Mucosa of descending colon (tissue), 3 donors: ENCODE measurements around the gene TBL1X. TPM values are rescaled to one million over a fixed set of nuclear protein-coding genes. Genes with fewer than 3 reads are reported as not detected.
A peak's percentile ranks its signal among the peaks of the same experiment; 100 is the strongest.

Experiments
- ATAC-seq: fragments of 200-7000 bp; cut with Tn5 transposase; one replicate; pipeline ENCODE4 v1.9.1; 2020; ENCODE audit warnings: mild to moderate bottlenecking, moderate library complexity
- DNase-seq, 3 donors: peaks; one replicate each; pipeline ENCODE4 v3.0.0-alpha.2; 2020
- H3K36me3 ChIP-seq: fragments of 200-600 bp; one replicate; pipeline ENCODE4 v1.8.0; 2021; ENCODE audit warnings: low read depth, mild to moderate bottlenecking
- H3K4me1 ChIP-seq: fragments of 200-600 bp; one replicate; pipeline ENCODE4 v1.8.0; 2021; ENCODE audit warnings: low read depth, mild to moderate bottlenecking
- H3K4me3 ChIP-seq: fragments of 200-600 bp; one replicate; pipeline ENCODE4 v1.8.0; 2021; ENCODE audit warnings: mild to moderate bottlenecking
- H3K9me3 ChIP-seq: fragments of 200-600 bp; one replicate; pipeline ENCODE4 v1.8.0; 2021; ENCODE audit warnings: mild to moderate bottlenecking
- CTCF ChIP-seq: fragments of 200-600 bp; IDR thresholded peaks from one replicate; pipeline ENCODE4 v1.8.0; 2022; ENCODE audit warnings: antibody characterized with exemption, mild to moderate bottlenecking
- intact Hi-C, 2 donors: fragments of 100-400 bp; cut with DNase I in 1 of 2; cut with micrococcal nuclease in 1 of 2; formaldehyde crosslinking; loops; one replicate each; pipeline versions ENCODE4 v1.11.0 to v1.11.1; 2022; cut with DNase I, micrococcal nuclease
- total RNA-seq, 3 donors: library from RNA; stranded (reverse); fragmentation: NEBNext Ultra II Directional in 2 of 3; extraction: Animal tissue kit (Norgen Biotek cat#: 25700) in 2 of 3; gene quantifications; one replicate each; pipeline versions ENCODE4 v1.2.1 to v1.2.4, GENCODE V29; 2021 to 2023
- donor health status: DM: no; HTN: no; CAD: no; lungs with moderate emphysema.
- donor health status: DM: no; HTN: no; CAD: no.
- donor health status: DM: no; HTN: yes; CAD: no.

The TBL1X gene
- total RNA-seq, 3 donors from 2014 or later: 12.1 to 26.6 (median 16.3) TPM

- Histone ChIP-seq H3K4me3 (no peak overlapping the region), H3K4me1 (peaks cover 3% of the 10 kb centered on the region), H3K36me3 (no peaks in the 10 kb centered on the region), H3K9me3 (no peaks in the 10 kb centered on the region)
- DNase-seq: no peak
- no peak for ATAC-seq
- intact Hi-C loops: no loop called here
- no peak for TF ChIP-seq CTCF
Observed at GRCh38 chrX:9704876-9705465, 240.1 kb downstream of the TBL1X start.

DNA sequence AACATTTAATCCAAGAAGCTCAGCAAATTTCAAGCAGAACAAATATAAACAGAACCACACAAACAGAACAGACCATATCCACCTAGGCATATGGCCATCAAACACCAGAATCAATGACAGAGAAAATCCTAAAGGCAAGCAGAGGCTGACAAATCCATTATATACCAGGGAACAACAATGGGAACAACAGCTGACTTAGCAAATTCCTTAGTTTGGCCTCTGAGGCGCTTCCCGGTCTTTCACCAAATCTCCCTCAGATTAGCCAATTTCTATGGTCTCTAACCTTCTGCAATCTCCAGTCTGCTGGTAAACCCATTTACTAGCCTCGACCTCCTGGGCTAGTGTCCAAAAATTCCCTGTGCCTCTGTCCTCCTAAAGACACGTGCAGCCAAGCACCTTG is 241.6 kb downstream of the TBL1X start:
- Histone ChIP-seq H3K36me3 (no peaks in the 10 kb centered on the region), H3K9me3 (no peaks in the 10 kb centered on the region), H3K4me1 (peaks cover 3% of the 10 kb centered on the region), H3K4me3 (no peak overlapping the region)
- no peak for TF ChIP-seq CTCF
- no peak for ATAC-seq
- intact Hi-C loops: no loop called here
- no peak for DNase-seq

DNA sequence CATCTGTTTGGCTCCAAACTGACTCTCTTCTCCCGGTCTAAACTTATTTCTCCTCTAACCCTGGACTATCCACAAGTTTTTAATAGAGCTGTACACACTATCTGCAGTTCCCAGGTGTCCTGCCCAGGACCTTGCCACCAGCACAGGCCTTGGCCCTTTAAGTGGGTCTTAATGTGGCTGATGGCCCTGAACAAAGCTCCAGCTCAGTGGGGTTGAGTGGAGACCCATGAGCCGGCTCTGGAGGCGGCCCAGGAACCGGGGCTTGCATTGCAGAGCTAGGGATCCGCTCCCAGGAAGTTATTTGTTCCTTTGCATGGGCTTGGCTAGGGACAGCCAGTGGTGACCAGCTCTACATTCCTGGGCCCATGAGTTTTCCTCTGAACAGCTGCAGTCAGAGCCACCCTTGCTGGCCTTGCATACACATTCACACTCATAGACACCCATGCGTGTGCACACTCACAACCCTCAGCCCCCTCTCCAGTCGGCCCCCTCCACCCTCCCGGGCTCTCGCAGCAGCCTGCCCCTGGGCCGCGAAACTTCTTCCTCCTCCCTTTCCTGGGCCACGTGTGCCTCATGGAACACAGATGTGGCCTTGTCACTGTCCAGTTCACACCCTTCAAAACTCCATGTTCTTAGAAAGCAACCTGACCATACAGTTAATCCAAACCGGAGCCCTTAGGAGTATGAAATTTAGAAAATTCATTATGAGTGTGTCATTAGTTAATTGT is 242.6 kb downstream of the TBL1X start:
- TF ChIP-seq CTCF: no peak
- Histone ChIP-seq H3K36me3 (no peaks in the 10 kb centered on the region), H3K4me3 (no peak overlapping the region), H3K4me1 (peaks cover 3% of the 10 kb centered on the region), H3K9me3 (no peaks in the 10 kb centered on the region)
- DNase-seq (no peak), ATAC-seq (no peak)
- intact Hi-C loops: no loop called here

DNA sequence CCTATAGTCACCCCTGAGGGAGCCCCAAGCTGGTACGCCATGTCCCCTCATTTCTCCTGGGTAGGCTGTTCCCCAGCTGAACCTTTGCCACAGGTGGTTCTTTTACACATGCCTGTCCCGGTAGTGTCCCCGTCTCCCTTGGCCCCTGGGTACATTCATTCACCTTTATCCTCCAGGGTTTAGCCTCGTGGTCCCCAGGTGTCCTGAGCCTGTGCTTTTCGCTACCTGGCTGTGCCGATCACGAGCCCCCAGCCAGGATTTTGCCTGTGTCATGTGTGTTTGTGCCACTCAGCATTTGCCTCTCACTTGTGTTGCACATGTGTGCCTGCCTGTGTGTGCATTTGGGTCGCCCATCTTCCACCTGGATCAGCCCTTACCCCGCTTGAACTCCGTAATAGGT is 243.2 kb downstream of the TBL1X start:
- H3K4me1 ChIP-seq: peaks cover 3% of the 10 kb centered on the region
- no peaks in the 10 kb centered on the region for H3K9me3 ChIP-seq
- no peak for TF ChIP-seq CTCF
- no peak overlapping the region for H3K4me3 ChIP-seq
- intact Hi-C loops: no loop called here
- no peaks in the 10 kb centered on the region for H3K36me3 ChIP-seq
- no peak for ATAC-seq
- no peak for DNase-seq

DNA sequence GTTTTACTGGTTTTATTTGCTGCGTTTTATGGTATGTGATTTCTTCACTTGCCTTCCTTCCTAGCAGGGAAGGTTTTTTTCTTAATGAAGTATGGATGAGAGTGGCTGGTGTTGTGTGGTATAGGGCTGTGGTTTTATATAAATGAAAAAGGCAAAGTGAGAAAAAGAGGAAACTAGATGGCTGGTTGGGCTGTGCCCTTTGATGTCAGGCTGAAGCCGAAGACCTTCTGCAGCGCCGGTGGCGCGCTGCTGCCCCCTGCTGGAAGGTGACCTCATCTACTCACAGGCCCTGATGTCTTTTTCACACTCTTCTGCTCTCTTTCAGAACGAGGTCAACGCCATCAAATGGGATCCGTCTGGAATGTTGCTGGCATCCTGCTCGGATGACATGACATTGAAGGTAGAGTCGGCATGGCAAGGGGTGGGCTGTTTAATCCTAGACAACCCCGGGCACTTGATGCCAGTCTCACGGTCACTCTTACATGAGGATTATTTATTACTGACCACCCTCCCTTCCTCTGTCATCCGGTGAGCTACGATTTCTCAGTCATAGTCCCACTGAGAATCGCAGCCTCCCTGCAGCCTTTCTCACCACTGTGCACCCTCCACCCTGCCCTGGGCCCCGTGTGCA is 244.2 kb downstream of the TBL1X start:
- ATAC-seq (peak; percentile 91), DNase-seq (peak; percentile 78 to 81 (median 79))
- H3K36me3 ChIP-seq: no peaks in the 10 kb centered on the region

More for the DNA sequence above, 244.2 kb downstream of the TBL1X start:
- H3K9me3 ChIP-seq: no peaks in the 10 kb centered on the region
- H3K4me1 ChIP-seq: peaks cover 3% of the 10 kb centered on the region
- no peak overlapping the region for H3K4me3 ChIP-seq
- TF ChIP-seq CTCF: peak; percentile 40
- intact Hi-C loops: no loop called here
